Ishikawa (cell line): Measurements from ENCODE around the gene TMPO.

Experiments
- CEBPB ChIP-seq: IDR thresholded peaks from 2 replicates; pipeline ENCODE4 v1.6.1; 2012
- EGR1 ChIP-seq: IDR thresholded peaks from 2 replicates; pipeline ENCODE4 v1.6.1; 2012
- NFIC ChIP-seq: IDR thresholded peaks from 2 replicates; pipeline ENCODE4 v1.6.1; 2012
- RAD21 ChIP-seq: IDR thresholded peaks from 2 replicates; pipeline ENCODE4 v1.6.1; 2012; ENCODE audit warnings: low read depth
- REST ChIP-seq: IDR thresholded peaks from 2 replicates; pipeline ENCODE4 v1.6.1; 2012; ENCODE audit warnings: low read depth, mild to moderate bottlenecking
- TAF1 ChIP-seq: IDR thresholded peaks from 2 replicates; pipeline ENCODE4 v1.6.1; 2012; ENCODE audit warnings: low read depth, mild to moderate bottlenecking
- TEAD4 ChIP-seq: IDR thresholded peaks from 2 replicates; pipeline ENCODE4 v1.6.1; 2012

GRCh38 chr12:98490501-98491453 lies 24.6 kb upstream of the TMPO start:
- TF ChIP-seq CEBPB (no peak), TEAD4 (peak; percentile 84), NFIC (peak; percentile 40), TAF1 (no peak), RAD21 (peak; percentile 70), REST (no peak), EGR1 (no peak)
